ENCODE measurements around the gene ROPN1. TPM values are rescaled to one million over a fixed set of nuclear protein-coding genes. Genes with fewer than 3 reads are reported as not detected.

ROPN1 gene
- total and polyA plus RNA-seq, 10 donors, result 0.06 TPM; not detected in 9

DNA sequence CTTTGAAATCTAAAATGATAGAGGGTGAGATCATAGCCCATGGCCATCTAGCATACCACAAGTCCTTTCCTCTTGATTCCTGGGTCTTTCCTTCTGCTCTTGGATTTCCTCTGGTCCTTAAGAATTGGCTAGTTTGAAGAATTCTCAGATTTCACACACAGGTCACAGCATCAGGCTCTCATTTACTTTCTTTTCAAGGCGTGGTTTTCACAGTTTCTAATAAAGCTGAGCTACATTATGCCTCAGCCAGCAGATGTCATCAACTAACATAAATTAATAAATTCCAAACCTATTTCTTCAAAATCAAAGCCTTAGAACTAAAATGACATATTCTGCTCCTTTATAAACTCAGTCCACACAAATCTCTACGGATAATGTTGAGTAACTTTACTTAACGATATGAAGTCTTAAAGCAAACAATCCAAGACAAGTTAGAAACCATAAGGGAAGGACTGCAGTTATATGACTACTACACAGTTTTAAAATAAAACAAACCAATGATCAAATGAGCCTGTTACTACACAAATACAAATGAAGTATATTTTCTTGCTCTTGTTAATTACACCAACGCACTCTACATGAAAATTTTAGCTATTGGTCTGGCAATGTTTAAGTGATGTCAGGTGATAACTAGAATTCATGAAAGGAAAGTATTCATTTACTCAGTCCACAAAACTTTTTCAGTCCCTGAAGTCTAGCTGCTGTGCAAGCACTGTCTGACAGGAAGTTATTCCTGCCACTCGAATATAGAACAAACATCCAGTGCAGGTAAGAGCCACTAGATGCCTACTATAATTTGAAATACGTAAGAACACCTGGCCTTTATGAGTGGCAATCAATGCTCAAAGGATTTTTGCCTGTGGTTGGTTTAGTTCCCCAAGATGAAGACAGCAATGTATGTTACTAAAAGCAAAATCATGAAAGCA lies 40.1 kb downstream of the ROPN1 start:
- H3K9me3 ChIP-seq, result no peaks in the 10 kb centered on the region
- intact Hi-C loops (cut with DNase I; ENCODE audit: low total_unique reads), result no loop called here
- no peak overlapping the region for H3K27ac ChIP-seq
- H3K4me3 ChIP-seq, result no peak overlapping the region
- TF ChIP-seq POLR2AphosphoS5 (IDR thresholded peaks at IDR 0.05), result no peak
- TF ChIP-seq POLR2A (IDR thresholded peaks at IDR 0.05), result no peak
- no peak for TF ChIP-seq CTCF (IDR thresholded peaks at IDR 0.05 in 8 of 11, conservative IDR thresholded peaks at IDR 0.05 in 3 of 11)
- no peak for DNase-seq
- no peaks in the 10 kb centered on the region for H3K4me1 ChIP-seq
- 89 to 92% (median 90%) methylated on average over 6 of the region's 6 CpGs for WGBS, 5 donors
- H3K36me3 ChIP-seq, result peaks cover 0 to 71% (median 23%) of the 10 kb centered on the region in 6 donors
- H3K27me3 ChIP-seq (replicated peaks in 1 of 7), result no peaks in the 10 kb centered on the region

GRCh38 chr3:123949641-123950040 lies 42.3 kb downstream of the ROPN1 start:
- DNase-seq, result no peak
- WGBS, 5 donors, result 96 to 100% (median 99%) methylated on average over 2 of the region's 2 CpGs

DNA sequence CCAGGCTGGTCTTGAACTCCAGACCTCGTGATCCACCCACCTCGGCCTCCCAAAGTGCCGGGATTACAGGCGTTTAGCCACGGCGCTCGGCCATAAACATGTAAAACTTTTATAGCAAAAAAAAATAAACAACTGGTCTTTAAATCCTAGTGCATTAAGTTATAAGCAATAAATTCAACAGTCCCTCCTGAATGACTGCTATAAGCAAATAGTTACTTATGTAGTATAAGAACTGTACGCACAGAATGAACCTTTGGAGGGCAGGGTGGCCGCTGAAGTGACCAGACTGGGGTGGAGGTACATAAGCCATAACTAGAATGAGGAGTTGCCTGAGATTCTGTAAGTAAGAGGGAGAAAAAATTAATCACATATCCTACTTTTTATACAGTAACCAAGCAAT lies 43.5 kb downstream of the ROPN1 start:
- intact Hi-C loops (cut with DNase I; ENCODE audit: low total_unique reads), result no loop called here
- 97 to 99% (median 98%) methylated on average over 9 of the region's 9 CpGs for WGBS, 5 donors

More at GRCh38 chr3:123949641-123950040, 42.3 kb downstream of the ROPN1 start:
- Histone ChIP-seq H3K27ac (no peak overlapping the region), H3K27me3 (replicated peaks in 1 of 7) (no peaks in the 10 kb centered on the region), H3K9me3 (no peaks in the 10 kb centered on the region), H3K36me3 (peaks cover 0 to 78% (median 27%) of the 10 kb centered on the region in 6 donors), H3K4me3 (no peak overlapping the region), H3K4me1 (no peaks in the 10 kb centered on the region)
- TF ChIP-seq CTCF (IDR thresholded peaks at IDR 0.05 in 8 of 11, conservative IDR thresholded peaks at IDR 0.05 in 3 of 11), result no peak
- no peak for TF ChIP-seq POLR2A (IDR thresholded peaks at IDR 0.05)
- no peak for TF ChIP-seq POLR2AphosphoS5 (IDR thresholded peaks at IDR 0.05)
- intact Hi-C loops (cut with DNase I; ENCODE audit: low total_unique reads), result no loop called here

More for the DNA sequence above, 43.5 kb downstream of the ROPN1 start:
- TF ChIP-seq CTCF (IDR thresholded peaks at IDR 0.05 in 8 of 11, conservative IDR thresholded peaks at IDR 0.05 in 3 of 11) (no peak), POLR2A (IDR thresholded peaks at IDR 0.05) (no peak), POLR2AphosphoS5 (IDR thresholded peaks at IDR 0.05) (no peak)
- no peak overlapping the region for H3K4me3 ChIP-seq
- H3K27me3 ChIP-seq (replicated peaks in 1 of 7), result no peaks in the 10 kb centered on the region
- H3K4me1 ChIP-seq, result no peaks in the 10 kb centered on the region
- no peaks in the 10 kb centered on the region for H3K9me3 ChIP-seq
- H3K27ac ChIP-seq, result no peak overlapping the region
- peaks cover 0 to 82% (median 30%) of the 10 kb centered on the region in 6 donors for H3K36me3 ChIP-seq
- no peak for DNase-seq

Measured in spleen (tissue), 11 donors.